GM10266 (cell line): ENCODE data around the gene CLCN2.

ENCODE experiments used
- DNase-seq: peaks from one replicate; pipeline ENCODE4 v3.0.0; 2012; ENCODE audit errors: extremely low spot score
- TF ChIP-seq, protein P1 (sequence below): IDR thresholded peaks from 2 replicates; pipeline ENCODE4 v1.5.1; 2012; ENCODE audit warnings: mild to moderate bottlenecking, low read depth; ENCODE audit not compliant: control insufficient read depth, insufficient read depth; ENCODE audit errors: missing control alignments

The CLCN2 gene

DNA sequence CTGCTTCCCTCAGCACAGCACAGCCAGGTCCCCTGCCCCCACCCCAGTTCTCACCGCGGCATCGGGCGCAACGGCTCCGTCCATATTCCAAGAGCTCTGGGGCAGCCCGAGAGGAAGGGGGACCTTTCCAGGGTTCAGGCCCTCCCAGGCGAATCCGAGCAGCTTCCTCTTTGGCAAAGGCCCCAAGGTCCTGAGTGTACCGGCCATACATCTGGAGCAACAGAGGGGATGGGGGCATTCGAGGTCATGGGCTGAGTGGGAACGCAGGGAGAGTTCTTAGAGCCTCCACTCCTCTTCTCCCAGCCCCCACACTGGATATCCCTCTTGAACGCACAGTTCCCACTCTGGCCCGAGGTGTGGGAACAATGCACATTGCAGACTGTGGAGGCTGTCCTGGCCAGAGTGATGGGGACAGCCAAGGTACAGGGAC, 2.5 kb downstream of the CLCN2 start:
- no peak for DNase-seq
- TF ChIP-seq, protein P1, sequence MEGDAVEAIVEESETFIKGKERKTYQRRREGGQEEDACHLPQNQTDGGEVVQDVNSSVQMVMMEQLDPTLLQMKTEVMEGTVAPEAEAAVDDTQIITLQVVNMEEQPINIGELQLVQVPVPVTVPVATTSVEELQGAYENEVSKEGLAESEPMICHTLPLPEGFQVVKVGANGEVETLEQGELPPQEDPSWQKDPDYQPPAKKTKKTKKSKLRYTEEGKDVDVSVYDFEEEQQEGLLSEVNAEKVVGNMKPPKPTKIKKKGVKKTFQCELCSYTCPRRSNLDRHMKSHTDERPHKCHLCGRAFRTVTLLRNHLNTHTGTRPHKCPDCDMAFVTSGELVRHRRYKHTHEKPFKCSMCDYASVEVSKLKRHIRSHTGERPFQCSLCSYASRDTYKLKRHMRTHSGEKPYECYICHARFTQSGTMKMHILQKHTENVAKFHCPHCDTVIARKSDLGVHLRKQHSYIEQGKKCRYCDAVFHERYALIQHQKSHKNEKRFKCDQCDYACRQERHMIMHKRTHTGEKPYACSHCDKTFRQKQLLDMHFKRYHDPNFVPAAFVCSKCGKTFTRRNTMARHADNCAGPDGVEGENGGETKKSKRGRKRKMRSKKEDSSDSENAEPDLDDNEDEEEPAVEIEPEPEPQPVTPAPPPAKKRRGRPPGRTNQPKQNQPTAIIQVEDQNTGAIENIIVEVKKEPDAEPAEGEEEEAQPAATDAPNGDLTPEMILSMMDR = no peak

DNA sequence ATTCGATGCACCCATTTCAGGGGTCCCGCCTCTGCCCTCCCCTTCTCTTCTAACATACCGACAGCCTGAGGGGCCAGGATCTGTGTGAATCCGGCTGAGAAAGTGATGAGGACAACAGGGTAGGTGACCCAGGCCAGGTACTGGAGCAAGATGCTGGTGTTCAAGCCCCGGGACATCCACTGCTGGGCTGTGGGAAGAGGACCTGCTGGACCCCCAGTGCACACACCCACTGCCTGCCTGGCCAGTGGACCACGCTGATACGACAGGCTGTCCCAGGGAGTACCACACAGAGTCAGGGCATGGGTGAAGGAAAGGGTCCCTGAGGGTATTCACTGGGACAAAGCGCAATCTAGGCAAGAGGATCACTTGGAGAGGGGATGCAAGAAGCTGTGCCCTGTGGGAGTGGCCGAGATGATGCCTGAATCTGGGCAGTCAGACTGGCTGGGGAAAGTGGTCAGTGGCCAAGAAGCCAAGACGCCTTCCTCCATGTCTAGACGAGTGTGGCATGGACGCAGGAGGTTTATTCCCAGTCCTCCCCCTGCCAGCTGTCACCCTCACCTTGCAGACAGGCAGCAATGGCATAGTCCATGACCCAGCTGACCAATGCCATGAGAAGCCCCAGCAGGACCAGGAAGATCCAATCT, 3.2 kb downstream of the CLCN2 start:
- TF ChIP-seq, protein P1 = no peak
- no peak for DNase-seq

DNA sequence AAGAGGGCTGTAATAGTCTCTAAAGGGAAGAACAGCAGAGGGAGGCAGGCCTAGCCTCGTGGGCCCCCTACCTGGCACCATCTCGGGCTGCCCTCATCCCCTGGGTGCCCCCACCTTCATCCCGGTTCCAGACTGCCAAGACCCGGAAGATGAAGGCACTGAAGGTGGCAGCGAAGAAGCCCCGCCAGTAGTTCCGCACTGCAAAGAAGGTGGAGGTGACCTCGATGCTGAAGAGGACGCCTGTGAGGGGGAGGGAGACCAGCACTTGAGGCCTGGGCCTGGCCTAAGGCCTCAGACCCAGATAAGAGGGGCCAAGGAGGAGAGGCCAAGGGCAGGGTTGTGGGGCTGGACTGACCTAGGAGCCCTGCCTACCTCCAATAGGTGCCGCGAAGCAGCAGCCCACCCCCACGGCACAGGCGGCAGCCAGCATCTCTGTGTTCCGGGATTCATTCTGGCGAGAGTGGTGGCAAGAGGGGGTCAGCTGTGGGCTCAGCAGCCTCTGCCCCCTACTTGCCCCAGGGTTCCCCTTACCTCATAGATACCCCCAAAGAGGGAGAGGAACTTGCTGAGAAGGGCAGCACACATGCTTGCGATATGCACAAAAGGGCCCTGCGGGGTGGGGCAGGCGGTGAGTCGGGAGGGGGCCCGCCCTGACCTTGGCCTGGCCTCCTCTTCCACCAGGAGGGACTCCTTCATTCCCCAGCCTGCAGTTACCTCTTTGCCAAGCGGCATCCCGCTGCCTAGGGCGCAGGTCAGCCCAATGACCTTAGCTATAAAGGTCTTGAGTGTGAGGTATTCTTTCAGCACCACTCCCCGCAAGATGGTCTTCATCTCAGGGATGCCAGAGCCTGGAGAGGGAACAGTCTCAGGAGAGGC, 3.9 kb downstream of the CLCN2 start:
- TF ChIP-seq, protein P1 = no peak
- DNase-seq = no peak

DNA sequence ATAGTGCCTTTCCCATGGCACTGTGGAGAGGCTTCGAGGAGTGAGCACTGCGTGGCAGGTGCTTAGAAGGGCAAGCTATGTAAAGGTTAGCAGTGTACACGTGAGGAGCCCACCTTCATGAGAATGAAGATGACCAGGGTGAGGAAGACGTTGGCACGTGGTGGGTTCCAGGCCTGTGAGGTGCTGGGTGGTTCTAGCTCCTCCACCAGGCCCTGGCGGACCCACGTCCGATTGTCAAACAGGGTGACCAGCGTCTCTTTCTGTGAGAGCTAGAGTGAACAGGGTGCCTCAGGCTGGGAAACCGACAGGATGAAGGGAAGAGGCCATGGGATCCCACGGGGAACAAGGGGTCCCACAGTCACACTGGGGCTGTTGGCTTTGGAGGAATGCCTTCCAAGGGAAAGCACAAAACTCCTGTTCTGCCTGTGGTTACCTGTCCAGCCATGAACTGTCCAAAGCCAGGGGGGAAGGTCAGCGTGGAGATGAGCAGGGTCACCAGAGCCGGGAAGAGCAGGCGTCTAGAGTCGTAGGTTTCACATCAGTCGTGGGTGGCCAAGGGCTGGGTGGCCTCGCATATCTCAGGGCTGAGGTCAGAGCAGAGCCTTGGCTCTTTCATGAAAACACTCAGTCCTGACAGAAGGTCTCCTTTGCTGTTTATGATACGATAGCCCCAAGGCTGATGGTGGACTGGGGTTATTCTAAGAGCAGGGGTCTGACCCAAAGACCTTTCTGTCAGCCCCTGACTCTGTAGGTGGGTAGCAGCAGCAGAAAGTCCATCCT, 6.0 kb downstream of the CLCN2 start:
- TF ChIP-seq, protein P1 = no peak
- DNase-seq = no peak

DNA sequence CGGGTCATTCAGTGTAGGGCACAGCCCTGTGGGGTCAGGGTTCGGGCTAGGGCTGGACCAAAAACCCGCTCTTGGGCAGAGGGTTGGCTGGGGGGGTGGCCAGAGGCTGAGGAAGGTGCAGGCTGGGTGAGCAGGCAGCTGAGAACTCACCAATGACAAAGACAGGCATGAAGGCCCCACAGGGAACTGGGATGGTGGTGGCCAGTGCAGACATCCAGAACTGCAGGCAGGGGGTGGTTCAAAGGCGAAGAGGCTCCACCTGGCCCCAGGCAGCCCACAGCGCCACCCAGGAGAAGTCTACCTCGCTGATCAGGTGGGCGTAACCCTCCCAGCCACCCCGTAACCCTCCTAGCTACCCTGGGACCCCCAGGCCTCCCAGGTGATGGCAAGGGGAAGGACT, 6.7 kb downstream of the CLCN2 start:
- DNase-seq = no peak
- TF ChIP-seq, protein P1 = no peak

DNA sequence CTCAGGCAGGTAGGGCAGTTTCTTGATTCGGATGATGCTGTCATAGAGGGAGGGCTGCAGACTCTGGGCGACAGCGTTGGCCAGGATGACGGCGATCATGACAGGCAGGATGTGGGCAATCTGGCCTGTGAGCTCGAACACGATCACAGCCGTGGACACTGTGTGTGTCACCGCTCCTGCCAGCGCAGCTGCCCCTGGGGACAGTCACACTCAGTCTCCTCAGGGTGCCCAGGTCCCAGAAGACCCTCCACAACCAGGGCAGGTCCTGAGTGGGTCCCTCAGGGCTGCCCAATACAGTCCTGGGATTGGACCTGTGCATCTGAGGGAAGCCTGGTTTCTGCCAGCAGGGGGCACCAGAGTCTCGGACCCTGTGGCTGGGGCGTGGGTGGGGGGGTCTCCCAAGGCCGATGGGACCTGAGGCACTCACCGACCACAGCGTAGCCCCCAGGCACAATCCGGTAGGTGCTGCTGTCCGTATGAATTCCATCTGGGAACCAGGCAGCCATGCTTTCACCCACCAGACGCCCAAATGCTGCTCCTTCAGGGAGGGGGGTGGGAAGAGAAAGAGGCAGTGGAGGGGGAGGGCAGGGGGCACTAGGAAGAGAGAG, 7.2 kb downstream of the CLCN2 start:
- DNase-seq = peak; percentile 87

More for the DNA sequence above, 7.2 kb downstream of the CLCN2 start:
- TF ChIP-seq, protein P1 = peak; percentile 94
